OCI-LY3 (cell line): ENCODE data around the gene GIPC2.

ENCODE experiments used
- EZH2phosphoT487 ChIP-seq: fragments of 200-600 bp; shearing (Covaris generic); IDR thresholded peaks from 2 replicates; pipeline ENCODE4 v1.6.1; 2018; ENCODE audit warnings: antibody characterized with exemption, mixed run types, low read depth
- TF ChIP-seq, protein P1 (sequence below): fragments of 200-600, 300-600 bp; sonication (generic); IDR thresholded peaks from 2 replicates; pipeline ENCODE4 v1.5.1; 2014; ENCODE audit warnings: antibody characterized with exemption, low read length, low read depth

- TF ChIP-seq, protein P1, sequence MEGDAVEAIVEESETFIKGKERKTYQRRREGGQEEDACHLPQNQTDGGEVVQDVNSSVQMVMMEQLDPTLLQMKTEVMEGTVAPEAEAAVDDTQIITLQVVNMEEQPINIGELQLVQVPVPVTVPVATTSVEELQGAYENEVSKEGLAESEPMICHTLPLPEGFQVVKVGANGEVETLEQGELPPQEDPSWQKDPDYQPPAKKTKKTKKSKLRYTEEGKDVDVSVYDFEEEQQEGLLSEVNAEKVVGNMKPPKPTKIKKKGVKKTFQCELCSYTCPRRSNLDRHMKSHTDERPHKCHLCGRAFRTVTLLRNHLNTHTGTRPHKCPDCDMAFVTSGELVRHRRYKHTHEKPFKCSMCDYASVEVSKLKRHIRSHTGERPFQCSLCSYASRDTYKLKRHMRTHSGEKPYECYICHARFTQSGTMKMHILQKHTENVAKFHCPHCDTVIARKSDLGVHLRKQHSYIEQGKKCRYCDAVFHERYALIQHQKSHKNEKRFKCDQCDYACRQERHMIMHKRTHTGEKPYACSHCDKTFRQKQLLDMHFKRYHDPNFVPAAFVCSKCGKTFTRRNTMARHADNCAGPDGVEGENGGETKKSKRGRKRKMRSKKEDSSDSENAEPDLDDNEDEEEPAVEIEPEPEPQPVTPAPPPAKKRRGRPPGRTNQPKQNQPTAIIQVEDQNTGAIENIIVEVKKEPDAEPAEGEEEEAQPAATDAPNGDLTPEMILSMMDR = no peak
- no peak for TF ChIP-seq EZH2phosphoT487
Measured at GRCh38 chr1:78032996-78033796, 12.6 kb upstream of the GIPC2 start.
